Measurements from ENCODE around the gene PDE4B. TPM values are rescaled to one million over a fixed set of nuclear protein-coding genes. Genes with fewer than 3 reads are reported as not detected.

PDE4B gene
- total RNA-seq, 1 experiment from 2014 or later, result 1.4 TPM

DNA sequence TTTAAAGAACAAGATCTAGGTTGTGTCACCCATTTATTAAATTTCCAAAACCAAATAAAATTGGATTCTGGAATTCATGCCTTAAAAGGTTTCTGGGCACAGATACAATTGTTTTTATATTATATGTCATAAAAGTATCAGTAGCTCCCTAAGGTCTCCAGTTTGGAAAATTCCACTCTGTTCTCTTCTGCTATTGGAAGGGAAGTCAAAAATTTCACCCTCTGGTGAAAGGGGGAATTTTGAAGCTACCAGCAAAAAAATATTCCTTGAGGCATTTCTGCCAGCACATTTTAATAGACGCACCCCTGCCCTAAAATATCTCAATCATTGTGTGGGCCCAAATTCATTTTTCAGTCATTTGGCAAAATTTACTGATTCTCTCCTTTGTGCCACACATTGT, 455.6 kb downstream of the PDE4B start:
- BruUV-seq (replicated peaks), result no TSS peak
- H3K4me1 ChIP-seq (ENCODE audit: insufficient read depth, low read length), result peaks cover 11% of the 10 kb centered on the region

GRCh38 chr1:66248746-66249145, 456.1 kb downstream of the PDE4B start:
- H2AFZ ChIP-seq (ENCODE audit: low read length), result no peak overlapping the region
- CTCF ChIA-PET, result no interaction called here
- H3K9me3 ChIP-seq (ENCODE audit: low read length), result no peaks in the 10 kb centered on the region
- H3K36me3 ChIP-seq (ENCODE audit: low read depth, low read length), result no peaks in the 10 kb centered on the region
- ATAC-seq (no peak), DNase-seq (no peak)
- H4K20me1 ChIP-seq (ENCODE audit: low read length), result no peaks in the 10 kb centered on the region
- peaks cover 6% of the 10 kb centered on the region; the same call in 1 of the 2 replicates for H3K4me1 ChIP-seq (ENCODE audit: insufficient read depth, low read length)
- no peak overlapping the region for H3K27ac ChIP-seq (ENCODE audit: low read length)
- no peak overlapping the region for H3K4me2 ChIP-seq (ENCODE audit: low read length)
- H3K9me2 ChIP-seq (replicated peaks; ENCODE audit: low read length), result no peaks in the 10 kb centered on the region
- TF ChIP-seq EZH2phosphoT487 (IDR thresholded peaks at IDR 0.05; ENCODE audit: borderline replicate concordance, low read length) (no peak), CTCF (conservative IDR thresholded peaks at IDR 0.05; ENCODE audit: low read depth, low read length) (no peak), EZH2 (IDR thresholded peaks at IDR 0.05; ENCODE audit: low read length, unreplicated experiment) (no peak)
- H3F3A ChIP-seq (ENCODE audit: low read length, unreplicated experiment), result no peaks in the 10 kb centered on the region
- no peak overlapping the region for H3K9ac ChIP-seq (ENCODE audit: low read length)
- H3K27me3 ChIP-seq (ENCODE audit: low read length), result 0 out of 2 replicates have a peak, but pooled peaks cover 5% of the 10 kb centered on the region
- H3K79me2 ChIP-seq (ENCODE audit: low read length), result no peaks in the 10 kb centered on the region
- no peak overlapping the region for H3K4me3 ChIP-seq (ENCODE audit: low read length)
- POLR2A ChIA-PET (ENCODE audit: unreplicated experiment), result no interaction called here
- BruUV-seq (replicated peaks), result no TSS peak
- intact Hi-C loops (cut with micrococcal nuclease), result loop anchor here (10.0 kb wide), 1 partner anchor 1184 kb away; no protein-coding TSS in a partner anchor

More for the DNA sequence above, 455.6 kb downstream of the PDE4B start:
- TF ChIP-seq EZH2phosphoT487 (IDR thresholded peaks at IDR 0.05; ENCODE audit: borderline replicate concordance, low read length), result no peak
- no peak for TF ChIP-seq EZH2 (IDR thresholded peaks at IDR 0.05; ENCODE audit: low read length, unreplicated experiment)
- TF ChIP-seq CTCF (conservative IDR thresholded peaks at IDR 0.05; ENCODE audit: low read depth, low read length), result no peak
- H3K4me3 ChIP-seq (ENCODE audit: low read length), result no peak overlapping the region
- intact Hi-C loops (cut with micrococcal nuclease), result loop anchor here (10.0 kb wide), 1 partner anchor 1183 kb away; no protein-coding TSS in a partner anchor
- H3K27me3 ChIP-seq (ENCODE audit: low read length), result 0 out of 2 replicates have a peak, but pooled peaks cover 5% of the 10 kb centered on the region
- H3F3A ChIP-seq (ENCODE audit: low read length, unreplicated experiment), result no peaks in the 10 kb centered on the region
- H3K36me3 ChIP-seq (ENCODE audit: low read depth, low read length), result no peaks in the 10 kb centered on the region
- no peak overlapping the region for H2AFZ ChIP-seq (ENCODE audit: low read length)
- no peaks in the 10 kb centered on the region for H4K20me1 ChIP-seq (ENCODE audit: low read length)
- ATAC-seq (no peak), DNase-seq (no peak)
- H3K9me3 ChIP-seq (ENCODE audit: low read length), result no peaks in the 10 kb centered on the region
- no peaks in the 10 kb centered on the region for H3K79me2 ChIP-seq (ENCODE audit: low read length)
- H3K9ac ChIP-seq (ENCODE audit: low read length), result no peak overlapping the region
- no peaks in the 10 kb centered on the region for H3K9me2 ChIP-seq (replicated peaks; ENCODE audit: low read length)
- no peak overlapping the region for H3K27ac ChIP-seq (ENCODE audit: low read length)
- ChIA-PET POLR2A (ENCODE audit: unreplicated experiment) (no interaction called here), CTCF (no interaction called here)
- H3K4me2 ChIP-seq (ENCODE audit: low read length), result no peak overlapping the region

DNA sequence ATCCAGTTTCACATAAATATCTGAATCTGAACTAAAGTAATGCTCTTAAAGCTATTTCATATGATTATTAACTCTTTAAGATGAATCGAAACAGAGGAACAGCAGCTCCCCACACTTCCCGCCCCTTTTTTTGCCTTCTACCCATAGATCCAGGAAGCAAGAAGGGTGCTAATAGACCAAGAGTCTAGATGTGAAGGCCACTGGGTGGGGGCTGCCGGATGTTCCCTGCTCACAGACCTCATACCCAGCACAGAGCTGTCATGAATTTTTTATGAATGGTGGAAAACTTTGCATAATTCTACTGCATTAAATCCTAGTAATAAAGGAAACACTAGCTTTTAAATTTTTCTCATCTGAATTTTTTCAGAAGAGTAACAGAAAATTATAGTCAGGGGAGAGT, 457.4 kb downstream of the PDE4B start:
- H3K9me3 ChIP-seq (ENCODE audit: low read length), result no peaks in the 10 kb centered on the region
- H2AFZ ChIP-seq (ENCODE audit: low read length), result no peak overlapping the region
- ChIA-PET POLR2A (ENCODE audit: unreplicated experiment) (no interaction called here), CTCF (no interaction called here)
- H3K4me3 ChIP-seq (ENCODE audit: low read length), result no peak overlapping the region
- no peaks in the 10 kb centered on the region for H3K4me1 ChIP-seq (ENCODE audit: insufficient read depth, low read length)
- no peak overlapping the region for H3K4me2 ChIP-seq (ENCODE audit: low read length)
- no peak overlapping the region for H3K9ac ChIP-seq (ENCODE audit: low read length)
- H3K9me2 ChIP-seq (replicated peaks; ENCODE audit: low read length), result no peaks in the 10 kb centered on the region
- H3K27ac ChIP-seq (ENCODE audit: low read length), result no peak overlapping the region
- no peaks in the 10 kb centered on the region for H4K20me1 ChIP-seq (ENCODE audit: low read length)
- ATAC-seq (no peak), DNase-seq (no peak)
- H3K79me2 ChIP-seq (ENCODE audit: low read length), result no peaks in the 10 kb centered on the region
- no TSS peak for BruUV-seq (replicated peaks)
- H3K27me3 ChIP-seq (ENCODE audit: low read length), result 0 out of 2 replicates have a peak, but pooled peaks cover 5% of the 10 kb centered on the region
- intact Hi-C loops (cut with micrococcal nuclease), result loop anchor here (10.0 kb wide), 1 partner anchor 475 kb away; no protein-coding TSS in a partner anchor
- no peaks in the 10 kb centered on the region for H3K36me3 ChIP-seq (ENCODE audit: low read depth, low read length)
- no peaks in the 10 kb centered on the region for H3F3A ChIP-seq (ENCODE audit: low read length, unreplicated experiment)
- TF ChIP-seq CTCF (conservative IDR thresholded peaks at IDR 0.05; ENCODE audit: low read depth, low read length) (no peak), EZH2 (IDR thresholded peaks at IDR 0.05; ENCODE audit: low read length, unreplicated experiment) (no peak), EZH2phosphoT487 (IDR thresholded peaks at IDR 0.05; ENCODE audit: borderline replicate concordance, low read length) (no peak)

Data from PC-3 (cell line).